Hepatocyte (in vitro differentiated cells): ENCODE data around the gene APLN. TPM values are rescaled to one million over a fixed set of nuclear protein-coding genes. Genes with fewer than 3 reads are reported as not detected.

Experiments
- DNase-seq: peaks from one replicate; pipeline ENCODE4 v3.0.0-alpha.2; 2016; ENCODE audit warnings: low spot score
- H2AFZ ChIP-seq: fragments of 200-600 bp; sonication (generic); 2 replicates; pipeline ENCODE4 v1.6.0; 2016; ENCODE audit warnings: antibody characterized with exemption, mild to moderate bottlenecking
- H3K27ac ChIP-seq: fragments of 200-600 bp; sonication (generic); 2 replicates; pipeline ENCODE4 v1.5.1; 2016; ENCODE audit warnings: mild to moderate bottlenecking
- H3K27me3 ChIP-seq: fragments of 200-600 bp; sonication (generic); 2 replicates; pipeline ENCODE4 v1.6.1; 2016
- H3K36me3 ChIP-seq: fragments of 200-600 bp; sonication (generic); replicated peaks from 2 replicates; pipeline ENCODE4 v1.5.1; 2016; ENCODE audit warnings: low read depth; ENCODE audit not compliant: insufficient read depth
- H3K4me1 ChIP-seq: fragments of 200-600 bp; sonication (generic); 2 replicates; pipeline ENCODE4 v1.5.1; 2016; ENCODE audit warnings: mild to moderate bottlenecking, moderate library complexity; ENCODE audit not compliant: insufficient read depth
- H3K4me2 ChIP-seq: fragments of 200-600 bp; sonication (generic); 2 replicates; pipeline ENCODE4 v1.6.0; 2016
- H3K4me3 ChIP-seq: fragments of 200-600 bp; sonication (generic); 2 replicates; pipeline ENCODE4 v1.5.1; 2016; ENCODE audit warnings: mild to moderate bottlenecking
- H3K79me2 ChIP-seq: fragments of 200-600 bp; sonication (generic); 2 replicates; pipeline ENCODE4 v1.6.0; 2017; ENCODE audit warnings: mild to moderate bottlenecking
- H3K9me2 ChIP-seq: fragments of 200-600 bp; sonication (generic); replicated peaks from 2 replicates; pipeline ENCODE4 v1.6.0; 2017; ENCODE audit warnings: mild to moderate bottlenecking; ENCODE audit not compliant: insufficient read depth
- H3K9me3 ChIP-seq: fragments of 200-600 bp; sonication (generic); 2 replicates; pipeline ENCODE4 v1.5.1; 2016; ENCODE audit warnings: low read depth, mild to moderate bottlenecking
- H4K20me1 ChIP-seq: fragments of 200-600 bp; sonication (generic); 2 replicates; pipeline ENCODE4 v1.6.0; 2016; ENCODE audit warnings: mild to moderate bottlenecking; ENCODE audit not compliant: insufficient read depth, poor library complexity, severe bottlenecking
- CTCF ChIP-seq: fragments of 200-600 bp; sonication (generic); IDR thresholded peaks from 2 replicates; pipeline ENCODE4 v1.5.1; 2016; ENCODE audit warnings: antibody characterized with exemption, mild to moderate bottlenecking; ENCODE audit not compliant: poor library complexity
- EZH2 ChIP-seq: fragments of 200-600 bp; sonication (generic); IDR thresholded peaks from 2 replicates; pipeline ENCODE4 v1.6.1; 2016; ENCODE audit warnings: antibody characterized with exemption, mild to moderate bottlenecking, borderline replicate concordance
- EZH2phosphoT487 ChIP-seq: fragments of 200-600 bp; sonication (generic); IDR thresholded peaks from one replicate; pipeline ENCODE4 v1.6.1; 2018; ENCODE audit warnings: antibody characterized with exemption, mild to moderate bottlenecking, low read depth, moderate library complexity; ENCODE audit not compliant: unreplicated experiment, severe bottlenecking
- WGBS: methylation state at CpG from one replicate; pipeline ENCODE4 v1.1.6; 2016; ENCODE audit warnings: low lambda C conversion rate; ENCODE audit errors: missing lambda C conversion rate; 5-methylcytosine and 5-hydroxymethylcytosine counted together
- polyA plus RNA-seq: library from polyadenylated mRNA; unstranded; fragments of >200 nt; fragmentation: Nextera tagmentation; extraction: Ambion mirVana; gene quantifications from 2 replicates; pipeline ENCODE4 v1.2.1, GENCODE V29; 2016
- total RNA-seq: library from RNA; depleted of rRNA; stranded (reverse); fragments of >200 nt; gene quantifications from 2 replicates; pipeline ENCODE4 v1.2.3, GENCODE V29; 2014

APLN gene
- total and polyA plus RNA-seq, 2 experiments from 2014 or later: 0.30 TPM

DNA sequence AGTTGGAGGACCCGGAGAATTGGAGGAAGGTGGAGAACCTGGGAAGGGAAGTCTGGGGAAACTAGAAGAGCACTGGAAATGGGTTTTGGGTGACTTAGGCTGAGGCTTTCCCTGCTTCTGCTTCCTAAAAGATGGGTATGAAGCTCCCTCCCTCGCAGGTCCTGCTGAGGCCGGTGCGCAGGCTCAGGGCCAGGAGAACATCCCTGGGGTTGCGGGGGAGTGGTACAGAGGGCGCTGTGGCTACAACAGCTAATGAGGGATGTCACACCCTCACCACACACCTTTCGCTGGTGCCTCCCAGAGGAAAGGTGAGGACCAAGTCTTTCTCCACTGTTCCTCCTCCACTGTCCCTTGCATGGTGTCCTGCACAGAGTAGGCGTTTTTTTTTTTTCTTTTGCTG lies 15.8 kb downstream of the APLN start:
- Histone ChIP-seq H3K36me3 (no peaks in the 10 kb centered on the region), H3K27ac (no peak overlapping the region), H3K4me3 (no peak overlapping the region), H3K79me2 (no peaks in the 10 kb centered on the region), H3K9me2 (no peaks in the 10 kb centered on the region), H4K20me1 (no peaks in the 10 kb centered on the region), H2AFZ (no peak overlapping the region), H3K9me3 (no peaks in the 10 kb centered on the region), H3K4me2 (no peak overlapping the region), H3K4me1 (no peaks in the 10 kb centered on the region), H3K27me3 (no peaks in the 10 kb centered on the region)
- DNase-seq: no peak
- TF ChIP-seq EZH2 (no peak), CTCF (no peak), EZH2phosphoT487 (no peak)
- WGBS: 81% methylated on average over 8 of the region's 8 CpGs

DNA sequence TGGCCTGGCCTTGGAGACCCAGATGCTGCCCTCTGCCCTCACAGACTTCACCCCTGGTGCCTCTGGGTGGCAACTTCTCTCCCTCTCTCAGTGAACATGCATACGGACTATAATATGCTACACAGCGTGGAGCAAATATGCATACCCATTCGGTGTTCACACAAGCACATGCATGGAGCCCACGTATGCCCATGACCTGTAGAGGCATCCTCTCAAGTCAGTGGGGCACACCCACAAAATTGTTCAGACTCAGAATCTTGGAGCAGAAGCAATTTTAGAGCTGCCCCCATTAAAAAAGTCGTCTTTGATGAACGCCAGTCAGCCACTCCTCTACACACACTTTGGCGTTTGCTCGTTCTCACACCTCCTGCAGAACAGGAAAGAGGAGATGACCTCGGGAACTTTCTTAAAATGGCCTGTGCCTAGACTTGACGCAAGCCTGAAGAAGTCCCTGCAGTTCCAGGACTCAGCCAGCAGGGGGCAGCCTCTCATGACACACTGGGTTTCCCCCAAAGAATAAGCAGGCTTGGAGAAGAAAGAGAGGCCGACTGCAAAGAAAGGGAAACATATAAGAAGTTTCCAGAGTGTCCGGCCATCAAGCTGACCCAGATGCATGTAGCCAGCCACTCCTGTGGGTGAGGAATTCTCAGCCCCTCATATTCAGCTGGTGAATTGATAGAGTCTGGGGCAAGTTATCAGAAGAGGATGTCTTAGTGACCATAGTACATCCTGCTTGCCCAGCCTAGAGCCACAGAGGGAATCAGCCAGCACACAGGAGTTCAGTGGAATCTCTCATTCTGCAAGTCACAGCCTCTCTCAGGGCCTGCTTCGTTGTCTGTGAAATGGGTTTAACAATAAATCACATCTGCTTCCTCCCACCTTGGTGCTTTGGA lies 17.3 kb downstream of the APLN start:
- DNase-seq: peak; percentile 67

DNA sequence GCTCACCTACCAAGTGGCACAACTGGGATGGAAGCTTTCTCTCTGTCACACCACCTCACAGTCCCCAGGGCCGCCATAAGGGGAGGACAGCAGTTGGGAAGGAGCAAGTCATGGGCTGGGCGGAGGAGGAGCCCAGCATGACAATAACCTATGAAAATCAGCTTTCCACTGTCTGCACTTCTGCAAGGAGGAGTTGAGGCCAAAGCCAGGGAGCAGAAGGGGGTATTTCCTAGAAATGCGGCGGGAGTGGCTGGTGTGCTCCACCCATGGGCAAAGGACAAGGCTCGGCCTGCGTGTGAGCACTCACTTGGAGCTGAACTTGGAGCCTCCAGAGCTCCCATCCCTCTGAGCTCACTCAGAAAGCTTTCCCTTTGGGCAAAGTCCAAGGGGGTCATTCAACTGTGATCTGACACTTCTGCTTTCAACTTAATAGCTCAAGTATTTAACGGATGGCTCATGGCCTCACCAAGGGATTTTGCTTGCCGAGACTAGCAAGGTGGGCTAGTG lies 18.5 kb downstream of the APLN start:
- Histone ChIP-seq H3K36me3 (no peaks in the 10 kb centered on the region), H3K9me2 (no peaks in the 10 kb centered on the region), H3K9me3 (no peaks in the 10 kb centered on the region), H3K4me1 (no peaks in the 10 kb centered on the region), H3K4me2 (no peak overlapping the region), H2AFZ (no peak overlapping the region), H4K20me1 (no peaks in the 10 kb centered on the region), H3K79me2 (no peaks in the 10 kb centered on the region), H3K27me3 (no peaks in the 10 kb centered on the region), H3K27ac (peak overlapping the region; percentile 70), H3K4me3 (no peak overlapping the region)
- WGBS: 66% methylated on average over 8 of the region's 8 CpGs
- TF ChIP-seq CTCF (no peak), EZH2 (no peak), EZH2phosphoT487 (no peak)
- peak; percentile 70 for DNase-seq

More for the DNA sequence above, 17.3 kb downstream of the APLN start:
- TF ChIP-seq CTCF (peak; percentile 69), EZH2phosphoT487 (no peak)
- Histone ChIP-seq H3K9me3 (no peaks in the 10 kb centered on the region), H3K27ac (no peak overlapping the region), H2AFZ (no peak overlapping the region), H3K27me3 (no peaks in the 10 kb centered on the region), H3K79me2 (no peaks in the 10 kb centered on the region), H3K4me2 (no peak overlapping the region), H3K4me3 (no peak overlapping the region), H3K9me2 (no peaks in the 10 kb centered on the region), H3K36me3 (no peaks in the 10 kb centered on the region), H4K20me1 (no peaks in the 10 kb centered on the region), H3K4me1 (no peaks in the 10 kb centered on the region)
- WGBS: 50% methylated on average over 13 of the region's 13 CpGs
